ENCODE data around the gene RAB9A.

GRCh38 chrX:13703135-13703534, 14.2 kb downstream of the RAB9A start:
- TF ChIP-seq CTCF (IDR thresholded peaks at IDR 0.05; ENCODE audit: low read depth, low read length, missing input control): no peak
- TF ChIP-seq MAX (IDR thresholded peaks at IDR 0.05): no peak
- no peak for TF ChIP-seq REST (IDR thresholded peaks at IDR 0.05)
- TF ChIP-seq ATF3 (IDR thresholded peaks at IDR 0.05): no peak
- TF ChIP-seq RAD21 (IDR thresholded peaks at IDR 0.05): no peak
- no peak for TF ChIP-seq TAF1 (conservative IDR thresholded peaks at IDR 0.05)
- no peak for TF ChIP-seq RXRA (IDR thresholded peaks at IDR 0.05)
- TF ChIP-seq YY1 (IDR thresholded peaks at IDR 0.05): no peak
- no peak for TF ChIP-seq ZBTB33 (IDR thresholded peaks at IDR 0.05)
- TF ChIP-seq SP1 (IDR thresholded peaks at IDR 0.05): no peak
- TF ChIP-seq JUND (IDR thresholded peaks at IDR 0.05): no peak
- no peak for TF ChIP-seq HNF4G (IDR thresholded peaks at IDR 0.05)
